Activated B cell treated with CpG ODN at 0.5 μM for 24 hours (primary cell): ENCODE data around the gene BTBD6. TPM values are rescaled to one million over a fixed set of nuclear protein-coding genes. Genes with fewer than 3 reads are reported as not detected.

ENCODE experiments used
- ATAC-seq: fragments of 200-7000 bp; cut with Tn5 transposase; one replicate; pipeline ENCODE4 v1.10.0; 2021; ENCODE audit warnings: low read depth, mild to moderate bottlenecking, moderate library complexity
- CTCF ChIA-PET: fragments of 350-600 bp; sonication (Branson Sonifier 250); formaldehyde crosslinking; loops from one replicate; lab custom pipeline; 2021; ENCODE audit warnings: antibody characterized with exemption; lab: Charles Lee
- POLR2A ChIA-PET: fragments of 350-600 bp; sonication (Branson Sonifier 250); formaldehyde crosslinking; loops from one replicate; lab custom pipeline; 2021; ENCODE audit warnings: antibody characterized with exemption; lab: Charles Lee
- DNase-seq: peaks from one replicate; pipeline ENCODE4 v3.0.0; 2022
- H3K27ac Mint-ChIP-seq: one replicate; pipeline ENCODE4 v1.8.0; 2020; ENCODE audit warnings: mixed read lengths
- H3K27me3 Mint-ChIP-seq: one replicate; pipeline ENCODE4 v1.8.0; 2021; ENCODE audit warnings: mixed read lengths
- H3K36me3 Mint-ChIP-seq: one replicate; pipeline ENCODE4 v1.8.0; 2021; ENCODE audit warnings: low read depth, mixed read lengths
- H3K4me1 Mint-ChIP-seq: one replicate; pipeline ENCODE4 v1.8.0; 2021; ENCODE audit warnings: mixed read lengths
- H3K4me3 Mint-ChIP-seq: one replicate; pipeline ENCODE4 v1.8.0; 2020; ENCODE audit warnings: mild to moderate bottlenecking, mixed read lengths
- H3K9me3 Mint-ChIP-seq: one replicate; pipeline ENCODE4 v1.8.0; 2020; ENCODE audit warnings: mixed read lengths
- intact Hi-C: fragments of 100-400 bp; cut with micrococcal nuclease; formaldehyde crosslinking; loops from one replicate; pipeline ENCODE4 v1.15.1; 2024
- total RNA-seq: library from RNA; stranded (reverse); gene quantifications from 2 replicates; pipeline ENCODE4 v1.2.3, GENCODE V29; 2022
- TF ChIP-seq, protein P1 (sequence below): fragments of 200-600 bp; IDR thresholded peaks from one replicate; pipeline ENCODE4 v1.8.0; 2022; ENCODE audit warnings: antibody characterized with exemption, mild to moderate bottlenecking

Gene BTBD6
- total RNA-seq, 1 donor from 2014 or later: 21.0 TPM

DNA sequence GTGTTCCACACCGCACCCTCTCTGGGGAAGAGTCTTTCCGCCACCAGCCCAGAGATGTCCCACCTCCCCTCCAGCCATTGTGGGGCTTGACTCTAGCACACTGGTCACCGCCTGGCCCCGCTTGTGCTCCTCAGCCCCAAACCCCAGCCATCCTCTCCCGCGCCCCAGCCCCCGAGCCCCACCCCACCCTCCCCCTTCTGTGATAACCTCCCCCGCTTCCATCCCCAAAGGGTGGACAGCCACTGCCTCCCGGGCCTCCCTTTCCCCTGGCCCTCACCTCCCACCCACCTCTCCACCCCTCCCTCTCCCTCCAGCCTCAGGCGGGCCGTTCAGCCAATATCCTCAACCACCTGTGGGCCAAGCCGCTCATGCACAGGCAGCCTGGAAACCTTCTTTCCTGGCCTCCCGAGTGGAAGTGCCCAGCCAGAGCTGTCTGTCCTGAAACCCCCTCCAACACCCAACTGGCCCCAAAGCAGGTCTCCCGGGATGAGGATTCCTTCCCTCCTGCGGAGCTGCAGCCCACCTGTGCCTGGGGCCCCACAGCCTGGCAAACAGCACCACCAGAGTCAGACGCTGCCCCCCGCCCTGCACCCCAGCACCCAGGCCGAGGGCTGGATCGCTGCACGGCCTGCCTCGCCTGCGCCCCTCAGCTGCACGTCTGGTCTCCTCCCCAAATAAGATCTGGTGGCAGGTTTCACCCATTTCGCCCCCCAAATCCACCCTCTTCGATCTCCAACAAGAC is 40.2 kb upstream of the BTBD6 start:
- ATAC-seq (no peak), DNase-seq (no peak)
- Mint-ChIP-seq H3K9me3 (no peaks in the 10 kb centered on the region), H3K27ac (no peak overlapping the region), H3K27me3 (no peaks in the 10 kb centered on the region), H3K4me3 (no peak overlapping the region), H3K36me3 (peaks cover 19% of the 10 kb centered on the region), H3K4me1 (peaks cover 6% of the 10 kb centered on the region)
- ChIA-PET POLR2A (no interaction called here), CTCF (no interaction called here)
- TF ChIP-seq, protein P1, sequence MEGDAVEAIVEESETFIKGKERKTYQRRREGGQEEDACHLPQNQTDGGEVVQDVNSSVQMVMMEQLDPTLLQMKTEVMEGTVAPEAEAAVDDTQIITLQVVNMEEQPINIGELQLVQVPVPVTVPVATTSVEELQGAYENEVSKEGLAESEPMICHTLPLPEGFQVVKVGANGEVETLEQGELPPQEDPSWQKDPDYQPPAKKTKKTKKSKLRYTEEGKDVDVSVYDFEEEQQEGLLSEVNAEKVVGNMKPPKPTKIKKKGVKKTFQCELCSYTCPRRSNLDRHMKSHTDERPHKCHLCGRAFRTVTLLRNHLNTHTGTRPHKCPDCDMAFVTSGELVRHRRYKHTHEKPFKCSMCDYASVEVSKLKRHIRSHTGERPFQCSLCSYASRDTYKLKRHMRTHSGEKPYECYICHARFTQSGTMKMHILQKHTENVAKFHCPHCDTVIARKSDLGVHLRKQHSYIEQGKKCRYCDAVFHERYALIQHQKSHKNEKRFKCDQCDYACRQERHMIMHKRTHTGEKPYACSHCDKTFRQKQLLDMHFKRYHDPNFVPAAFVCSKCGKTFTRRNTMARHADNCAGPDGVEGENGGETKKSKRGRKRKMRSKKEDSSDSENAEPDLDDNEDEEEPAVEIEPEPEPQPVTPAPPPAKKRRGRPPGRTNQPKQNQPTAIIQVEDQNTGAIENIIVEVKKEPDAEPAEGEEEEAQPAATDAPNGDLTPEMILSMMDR: no peak
- intact Hi-C loops: no loop called here

DNA sequence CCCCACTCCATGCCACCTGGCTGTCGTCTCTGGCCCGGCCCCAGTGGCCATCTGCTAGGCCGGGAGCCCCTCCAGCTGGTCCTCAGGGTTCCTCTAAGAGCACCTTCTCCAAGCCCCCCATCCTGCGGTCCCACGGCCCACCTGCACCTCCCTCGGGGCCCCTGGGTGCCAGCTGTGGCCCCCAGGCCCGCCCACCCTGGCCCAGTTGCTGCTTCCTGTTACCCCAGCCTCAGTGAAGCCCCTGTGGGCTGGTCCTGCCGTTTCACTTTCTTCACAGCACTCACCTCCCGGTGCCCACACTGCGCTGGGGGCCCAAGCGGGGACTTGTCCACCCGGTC is 39.6 kb upstream of the BTBD6 start:
- intact Hi-C loops: no loop called here
- Mint-ChIP-seq H3K9me3 (no peaks in the 10 kb centered on the region), H3K27me3 (no peaks in the 10 kb centered on the region), H3K4me3 (no peak overlapping the region), H3K36me3 (peaks cover 23% of the 10 kb centered on the region), H3K4me1 (peaks cover 6% of the 10 kb centered on the region), H3K27ac (no peak overlapping the region)
- ChIA-PET POLR2A (no interaction called here), CTCF (no interaction called here)
- ATAC-seq: no peak
- TF ChIP-seq, protein P1: no peak
- DNase-seq: no peak

DNA sequence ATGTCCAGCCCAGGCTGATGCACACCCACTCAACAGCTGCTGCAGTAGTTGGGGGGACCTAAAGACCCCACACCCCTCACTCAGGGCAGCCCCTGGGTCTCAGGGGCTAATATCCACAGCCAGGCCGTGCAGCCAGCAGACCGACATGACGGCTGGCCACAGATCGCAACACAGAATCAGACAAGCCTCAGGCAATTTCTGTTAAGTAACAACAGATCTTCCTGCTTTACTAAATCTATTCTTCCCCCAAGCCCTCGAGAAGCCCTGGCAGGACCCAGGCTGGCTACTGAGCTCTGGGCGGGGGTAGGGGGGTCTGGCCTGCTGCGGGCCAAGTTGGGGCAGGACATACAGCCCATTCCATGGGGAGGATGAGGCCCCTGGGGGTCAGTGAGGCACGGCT is 39.2 kb upstream of the BTBD6 start:
- Mint-ChIP-seq H3K4me1 (peaks cover 6% of the 10 kb centered on the region), H3K36me3 (peaks cover 23% of the 10 kb centered on the region), H3K27me3 (no peaks in the 10 kb centered on the region), H3K27ac (no peak overlapping the region), H3K4me3 (no peak overlapping the region), H3K9me3 (no peaks in the 10 kb centered on the region)
- CTCF ChIA-PET: no interaction called here
- no peak for ATAC-seq
- POLR2A ChIA-PET: no interaction called here
- DNase-seq: no peak
- TF ChIP-seq, protein P1: no peak
- intact Hi-C loops: no loop called here

DNA sequence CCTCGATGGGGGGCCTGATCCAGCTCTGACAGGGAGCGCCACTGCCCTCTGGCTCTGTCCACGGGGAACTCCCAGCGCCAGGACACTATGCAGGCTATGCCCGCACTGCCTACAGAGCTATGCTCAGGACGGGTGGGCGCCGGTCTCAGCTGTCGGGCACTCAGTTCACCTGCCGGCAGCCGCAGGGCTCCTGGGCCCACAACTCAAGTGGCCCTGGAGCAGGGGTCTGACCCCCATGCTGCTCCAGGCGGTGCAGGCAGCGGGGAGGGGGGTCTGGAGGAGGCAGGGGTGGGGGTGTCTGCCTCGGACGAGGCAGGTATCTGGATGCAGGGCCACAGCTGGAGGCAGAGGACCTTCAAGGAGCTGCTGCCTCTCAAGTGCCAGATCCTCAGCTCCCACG is 38.7 kb upstream of the BTBD6 start:
- no peak overlapping the region for H3K4me3 Mint-ChIP-seq
- intact Hi-C loops: no loop called here
- H3K9me3 Mint-ChIP-seq: no peaks in the 10 kb centered on the region
- DNase-seq (no peak), ATAC-seq (no peak)
- no peaks in the 10 kb centered on the region for H3K27me3 Mint-ChIP-seq
- peaks cover 23% of the 10 kb centered on the region for H3K36me3 Mint-ChIP-seq
- no peak overlapping the region for H3K27ac Mint-ChIP-seq
- H3K4me1 Mint-ChIP-seq: peaks cover 5% of the 10 kb centered on the region
- ChIA-PET CTCF (no interaction called here), POLR2A (interaction anchor here (0.6 kb wide), 1 partner anchor 79 kb away, joined by 4 read pairs; no protein-coding TSS in a partner anchor)
- TF ChIP-seq, protein P1: no peak

DNA sequence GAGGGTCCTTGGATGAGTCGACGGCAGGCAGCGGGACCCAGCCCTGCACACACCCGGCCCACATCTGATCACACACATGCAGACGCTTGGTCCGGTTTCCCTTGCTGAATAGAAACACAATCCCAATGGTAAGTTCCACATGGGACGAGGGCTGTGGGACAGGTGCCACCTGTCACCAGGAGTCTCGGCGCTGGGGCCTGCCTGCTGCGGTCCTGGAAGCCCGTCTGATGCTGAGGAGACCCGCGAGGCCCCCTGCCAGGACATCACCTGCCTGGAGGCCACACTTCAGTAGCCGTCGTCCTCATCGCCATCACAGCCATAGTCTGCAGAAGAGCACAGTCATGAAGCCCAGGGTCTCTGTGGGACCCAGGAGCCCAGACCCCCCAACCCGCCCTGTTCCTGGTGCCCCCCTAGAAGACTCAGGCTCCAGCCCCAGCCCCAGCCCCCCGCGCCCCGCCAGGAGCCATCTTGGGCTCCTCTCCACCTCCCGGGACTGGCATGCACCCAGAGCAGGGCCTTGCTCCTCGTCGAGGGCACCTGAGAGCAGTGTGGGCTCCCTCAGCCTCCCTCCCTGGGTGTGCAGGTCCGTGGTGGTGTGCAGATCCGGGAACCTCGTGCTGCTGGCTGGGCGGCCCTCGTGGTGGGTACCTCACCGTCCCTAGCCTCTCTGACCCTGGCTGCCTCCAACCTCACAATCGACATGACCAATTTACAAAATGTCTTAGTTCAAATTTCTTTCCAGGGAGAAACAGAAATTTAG is 37.9 kb upstream of the BTBD6 start:
- no peak for DNase-seq
- Mint-ChIP-seq H3K9me3 (no peaks in the 10 kb centered on the region), H3K27me3 (no peaks in the 10 kb centered on the region), H3K36me3 (peaks cover 28% of the 10 kb centered on the region), H3K27ac (no peak overlapping the region), H3K4me3 (no peak overlapping the region), H3K4me1 (no peaks in the 10 kb centered on the region)
- CTCF ChIA-PET: no interaction called here
- intact Hi-C loops: no loop called here
- POLR2A ChIA-PET: interaction anchor here (0.6 kb wide), 1 partner anchor 80 kb away, joined by 4 read pairs; no protein-coding TSS in a partner anchor
- TF ChIP-seq, protein P1: no peak
- ATAC-seq: no peak
